GM21526 (cell line): ENCODE data around the gene CORIN.

Experiments used
- ATAC-seq: cut with Tn5 transposase; IDR thresholded peaks from one replicate; pipeline ENCODE4 v1.9.1; 2021; ENCODE audit warnings: moderate library complexity; ENCODE audit not compliant: unreplicated experiment, low FRiP score

Gene CORIN

GRCh38 chr4:47647029-47647428 is 190.8 kb downstream of the CORIN start:
- no peak for ATAC-seq

- no peak for ATAC-seq
These were observed 191.5 kb downstream of the CORIN start for GRCh38 chr4:47646372-47646771.

- ATAC-seq = no peak
These were observed 194.0 kb downstream of the CORIN start for GRCh38 chr4:47643845-47644244.

GRCh38 chr4:47642985-47643760 is 194.7 kb downstream of the CORIN start:
- ATAC-seq = no peak

- no peak for ATAC-seq
These were observed 195.6 kb downstream of the CORIN start for GRCh38 chr4:47642191-47642830.

GRCh38 chr4:47641755-47642154 is 196.1 kb downstream of the CORIN start:
- no peak for ATAC-seq

- ATAC-seq = no peak
These were observed 197.0 kb downstream of the CORIN start for GRCh38 chr4:47640911-47641310.

- no peak for ATAC-seq
These were observed 198.3 kb downstream of the CORIN start for GRCh38 chr4:47639531-47639930.

GRCh38 chr4:47631161-47631560 is 206.7 kb downstream of the CORIN start:
- ATAC-seq = no peak

GRCh38 chr4:47624031-47624441 is 213.8 kb downstream of the CORIN start:
- ATAC-seq = no peak

- ATAC-seq = no peak
These were observed 216.7 kb downstream of the CORIN start for GRCh38 chr4:47621181-47621580.

GRCh38 chr4:47619691-47620090 is 218.2 kb downstream of the CORIN start:
- ATAC-seq = no peak

- ATAC-seq = peak; percentile 83
These were observed 220.3 kb downstream of the CORIN start for GRCh38 chr4:47617607-47618006.

- no peak for ATAC-seq
These were observed 222.5 kb downstream of the CORIN start for GRCh38 chr4:47615385-47615784.

GRCh38 chr4:47612116-47613023 is 225.5 kb downstream of the CORIN start:
- ATAC-seq = no peak

GRCh38 chr4:47606482-47606881 is 231.4 kb downstream of the CORIN start:
- no peak for ATAC-seq

GRCh38 chr4:47598896-47599295 is 239.0 kb downstream of the CORIN start:
- no peak for ATAC-seq

- ATAC-seq = no peak
These were observed 239.5 kb downstream of the CORIN start for GRCh38 chr4:47598320-47598719.

- no peak for ATAC-seq
These were observed 240.2 kb downstream of the CORIN start for GRCh38 chr4:47597696-47598095.

- no peak for ATAC-seq
These were observed 247.5 kb downstream of the CORIN start for GRCh38 chr4:47590325-47590724.

GRCh38 chr4:47579235-47579634 is 258.6 kb downstream of the CORIN start:
- ATAC-seq = no peak
